HG03469 (cell line): ENCODE data around the gene UFD1.

Experiments
- ATAC-seq: cut with Tn5 transposase; IDR thresholded peaks from one replicate; pipeline ENCODE4 v1.9.1; 2021; ENCODE audit warnings: mild to moderate bottlenecking, moderate library complexity, moderate number of reproducible peaks; ENCODE audit not compliant: unreplicated experiment

The UFD1 gene

DNA sequence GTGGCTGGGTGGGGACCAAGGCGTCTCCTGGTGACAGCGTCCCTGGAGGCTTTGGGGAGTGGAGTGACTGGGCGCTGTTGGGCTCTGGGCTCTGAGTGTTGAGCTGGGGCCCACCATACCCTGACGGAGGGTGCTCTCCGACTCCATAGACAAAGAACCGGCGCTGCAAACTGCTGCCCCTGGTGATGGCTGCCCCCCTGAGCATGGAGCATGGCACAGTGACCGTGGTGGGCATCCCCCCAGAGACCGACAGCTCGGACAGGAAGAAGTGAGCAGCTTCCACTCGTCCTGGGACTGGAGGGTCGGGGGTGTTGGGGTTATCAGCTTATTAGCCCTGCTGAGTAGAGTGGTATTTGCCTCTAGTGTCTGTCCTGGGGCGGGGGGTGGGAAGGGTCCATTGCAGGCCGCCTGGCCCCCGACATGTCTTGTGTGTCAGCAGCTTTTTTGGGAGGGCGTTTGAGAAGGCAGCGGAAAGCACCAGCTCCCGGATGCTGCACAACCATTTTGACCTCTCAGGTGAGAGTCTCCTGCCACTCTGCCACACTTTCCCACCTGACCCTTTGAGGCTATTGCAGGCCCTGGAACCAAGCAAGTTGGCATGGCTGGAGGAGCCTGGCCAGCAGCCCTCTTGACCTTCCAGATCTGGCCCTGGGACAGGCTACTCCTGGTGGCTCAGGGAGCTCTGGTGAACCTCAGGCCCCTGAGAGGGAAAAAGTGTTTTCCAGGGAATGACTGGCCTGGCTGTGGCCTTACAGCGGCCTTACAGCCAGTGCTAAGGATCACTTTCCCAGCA is 37.6 kb upstream of the UFD1 start:
- ATAC-seq: no peak

DNA sequence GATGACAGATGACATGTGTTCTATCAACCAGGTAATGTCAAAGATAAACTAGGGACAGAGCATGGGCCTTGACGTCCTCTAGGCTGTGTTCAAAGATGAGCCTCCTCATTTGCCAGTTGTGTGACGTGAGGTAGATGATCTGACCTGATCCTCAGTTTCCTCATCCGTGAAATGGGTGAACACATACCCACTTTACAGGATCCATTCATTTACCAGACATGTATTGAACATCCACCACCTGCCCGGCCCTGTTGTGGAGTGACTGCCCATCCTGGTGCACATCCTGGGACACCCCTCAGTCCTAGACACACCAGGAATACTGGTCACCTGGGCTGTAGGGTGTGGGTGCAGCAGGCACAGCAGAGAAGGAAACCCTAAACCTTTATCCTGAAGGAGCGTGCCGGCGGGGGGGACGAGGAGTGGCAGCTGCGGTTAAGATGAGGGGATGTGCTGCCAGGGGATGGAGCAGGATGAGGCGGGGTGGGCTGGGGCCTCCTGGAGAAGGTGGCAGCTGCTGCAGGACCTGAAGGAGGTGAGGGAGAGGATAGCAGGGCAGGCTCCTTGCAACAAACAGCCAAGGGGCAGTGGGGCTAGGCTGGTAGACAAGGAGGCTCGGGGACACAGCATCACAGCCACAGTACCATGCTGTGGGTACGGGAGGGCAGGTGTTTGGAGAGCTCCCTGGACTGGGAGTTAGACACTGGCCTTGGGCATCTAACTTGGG is 36.8 kb upstream of the UFD1 start:
- ATAC-seq: no peak

DNA sequence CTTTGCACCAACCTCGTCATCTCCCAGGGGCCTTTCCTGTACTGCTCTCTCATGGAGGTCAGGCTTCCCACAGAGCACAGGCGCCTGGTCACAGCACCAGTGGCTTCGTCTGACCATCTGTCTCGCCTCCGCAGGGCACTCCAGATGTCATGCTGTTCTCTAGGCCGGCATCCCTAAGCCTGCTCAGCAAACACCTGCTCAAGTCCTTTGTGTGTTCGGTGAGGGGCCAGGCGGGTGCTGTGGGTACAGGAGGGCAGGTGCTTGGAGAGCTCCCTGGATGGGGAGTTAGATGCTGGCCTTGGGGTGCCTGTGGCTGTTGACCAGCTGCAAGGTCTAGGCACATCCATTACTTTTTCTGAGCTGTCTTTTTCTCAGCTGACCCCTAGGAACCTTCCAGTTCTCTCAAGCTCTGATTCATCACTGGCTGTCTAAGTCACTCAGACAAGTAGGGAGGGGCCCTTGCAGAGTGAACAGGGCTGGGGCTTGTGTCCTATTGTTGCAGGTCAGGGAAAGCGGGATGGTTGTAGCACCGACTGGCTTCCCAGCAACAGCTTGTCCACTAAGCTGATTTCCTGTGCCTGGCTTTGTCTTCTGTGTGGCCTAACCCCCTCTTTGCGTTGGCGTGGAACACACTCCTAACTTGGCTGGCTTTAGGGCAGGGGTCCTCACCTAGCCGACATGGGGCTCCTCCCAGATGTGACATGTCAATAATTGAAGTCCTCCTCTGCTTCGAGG is 36.0 kb upstream of the UFD1 start:
- no peak for ATAC-seq

DNA sequence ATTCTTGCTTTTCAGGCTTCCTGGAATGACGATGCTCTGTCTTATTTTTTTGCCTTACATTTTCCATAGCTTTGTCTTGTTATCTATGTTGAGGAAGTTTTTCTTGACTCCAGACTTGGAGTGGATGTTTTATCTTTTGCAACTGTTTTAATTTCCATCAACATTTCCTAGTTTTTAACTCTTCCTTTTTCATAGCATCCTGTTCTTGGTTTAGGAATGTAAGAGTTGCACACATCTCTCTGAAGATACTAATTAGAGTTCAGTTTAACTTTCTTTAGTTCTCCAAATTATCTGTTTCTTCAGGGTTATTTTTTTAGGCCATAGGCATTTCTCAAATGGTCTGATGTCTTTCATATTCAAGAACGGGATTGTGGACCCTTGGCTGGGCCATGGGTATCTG is 34.8 kb upstream of the UFD1 start:
- no peak for ATAC-seq

DNA sequence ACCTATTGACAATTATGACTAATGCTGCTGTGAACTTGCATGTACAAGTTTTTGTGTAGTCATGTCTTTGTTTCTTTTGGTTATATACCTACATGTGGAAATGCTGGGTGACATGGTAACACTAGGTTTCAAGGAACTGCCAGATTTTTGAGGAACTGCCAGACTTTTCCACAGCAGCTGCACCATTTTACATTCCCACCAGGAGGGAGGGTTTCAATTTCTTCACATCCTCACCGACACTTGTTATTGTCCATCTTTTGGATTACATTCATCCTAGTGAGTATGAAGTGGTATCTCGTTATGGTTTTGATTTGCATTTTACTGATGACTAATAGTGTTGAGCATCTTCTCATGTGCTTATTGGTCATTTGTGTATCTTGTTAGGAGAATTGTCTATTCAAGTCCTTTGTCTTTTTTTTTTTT is 31.9 kb upstream of the UFD1 start:
- ATAC-seq: no peak

DNA sequence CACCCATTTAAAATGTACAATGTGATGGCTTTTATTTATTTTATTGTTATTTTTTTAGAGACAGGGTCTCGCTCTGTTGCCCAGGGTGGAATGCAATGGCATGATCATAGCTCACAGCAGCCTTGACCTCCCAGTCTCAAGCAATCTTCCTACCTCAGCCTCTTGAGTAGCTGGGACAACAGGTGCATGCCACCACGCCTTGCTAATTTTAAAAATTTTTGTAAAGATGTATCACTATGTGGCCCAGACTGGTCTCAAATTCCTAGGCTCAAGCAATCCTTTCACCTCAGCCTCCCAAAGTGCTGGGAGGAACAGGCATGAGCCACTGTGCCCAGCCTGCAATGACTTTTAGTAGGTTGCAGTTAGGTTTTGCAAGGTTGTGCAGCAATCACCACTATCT is 30.9 kb upstream of the UFD1 start:
- ATAC-seq: no peak

DNA sequence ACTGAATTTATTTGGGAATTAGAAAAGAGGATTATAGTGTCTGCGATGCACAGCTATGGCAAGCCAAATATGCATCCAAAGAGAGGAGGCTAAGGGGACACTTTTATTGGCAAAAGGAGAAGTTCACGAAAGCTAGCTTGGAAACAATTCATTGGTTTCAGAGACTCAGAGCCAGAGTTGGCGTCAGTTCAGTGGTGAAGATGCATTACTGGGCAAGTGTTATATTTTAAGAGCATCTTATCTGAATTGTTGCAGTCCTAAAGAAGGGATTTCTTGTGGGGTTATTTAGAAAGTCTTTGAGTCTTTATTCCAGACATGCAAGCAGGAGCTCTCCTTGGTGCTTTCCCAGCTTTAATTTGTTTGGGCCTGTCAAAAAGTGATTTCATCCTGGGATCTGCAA is 30.2 kb upstream of the UFD1 start:
- no peak for ATAC-seq

DNA sequence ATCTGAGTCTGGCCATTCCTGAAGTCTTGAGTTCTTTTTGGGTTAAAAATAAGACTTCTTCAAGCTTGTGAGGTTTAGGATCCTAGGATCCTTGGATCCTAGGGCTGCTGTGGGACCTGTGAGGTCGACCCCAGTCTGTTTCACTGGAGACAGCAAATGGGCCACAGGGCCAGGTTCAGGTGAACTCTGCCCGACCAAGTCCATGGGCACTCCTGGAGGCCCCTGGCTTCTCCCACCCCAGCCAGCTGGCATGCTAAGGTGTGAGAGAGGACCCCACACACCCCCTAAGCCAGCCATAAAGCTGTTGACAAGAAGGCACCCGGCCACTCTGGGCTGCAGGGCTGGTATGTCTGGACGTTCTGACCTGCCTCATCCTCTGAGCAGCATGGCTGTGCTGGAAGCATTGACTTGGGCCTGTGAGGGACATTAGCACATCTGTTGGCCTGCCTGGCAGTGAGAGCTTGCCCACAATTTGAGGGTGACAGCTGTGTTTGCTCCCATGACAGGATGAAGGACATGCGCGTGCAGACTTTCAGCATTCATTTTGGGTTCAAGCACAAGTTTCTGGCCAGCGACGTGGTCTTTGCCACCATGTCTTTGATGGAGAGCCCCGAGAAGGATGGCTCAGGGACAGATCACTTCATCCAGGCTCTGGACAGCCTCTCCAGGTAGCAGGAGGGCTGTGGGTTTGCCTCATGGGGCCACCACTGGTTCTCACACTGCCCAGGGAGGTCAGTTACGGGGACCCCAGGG is 29.2 kb upstream of the UFD1 start:
- ATAC-seq: no peak

DNA sequence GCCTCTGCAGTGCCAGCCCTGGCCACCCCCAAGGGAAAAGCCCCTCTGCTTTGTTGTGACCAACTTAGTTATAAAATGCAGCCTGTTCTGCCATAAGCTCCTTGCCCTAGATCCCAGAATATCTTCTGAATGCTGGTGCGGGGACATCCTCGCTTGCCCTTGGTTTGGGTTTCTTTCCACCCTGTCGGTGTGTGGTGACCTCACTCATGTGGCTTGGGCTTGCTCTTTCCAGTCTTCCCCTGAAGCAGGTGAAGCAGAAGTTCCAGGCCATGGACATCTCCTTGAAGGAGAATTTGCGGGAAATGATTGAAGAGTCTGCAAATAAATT is 28.5 kb upstream of the UFD1 start:
- ATAC-seq: no peak

DNA sequence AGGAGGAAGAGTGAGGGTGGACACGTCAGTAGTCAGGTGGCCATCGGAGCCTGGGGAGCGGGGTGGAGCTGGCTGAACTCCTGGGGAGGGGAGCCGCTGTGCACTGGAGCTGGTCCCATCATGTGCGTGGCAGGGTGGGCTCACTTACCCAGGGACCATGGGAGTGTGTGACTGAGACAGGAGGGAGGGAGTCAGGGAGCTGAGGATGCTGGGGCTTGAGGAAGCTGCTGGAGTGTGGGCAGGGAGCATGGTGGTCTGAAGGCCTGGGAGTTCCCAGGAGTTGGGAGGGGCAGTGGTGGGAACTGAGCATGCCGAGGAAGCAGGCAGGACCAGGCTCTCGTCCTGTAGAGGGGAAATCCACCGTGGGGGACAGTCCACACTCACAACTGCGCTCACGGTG is 27.2 kb upstream of the UFD1 start:
- no peak for ATAC-seq

DNA sequence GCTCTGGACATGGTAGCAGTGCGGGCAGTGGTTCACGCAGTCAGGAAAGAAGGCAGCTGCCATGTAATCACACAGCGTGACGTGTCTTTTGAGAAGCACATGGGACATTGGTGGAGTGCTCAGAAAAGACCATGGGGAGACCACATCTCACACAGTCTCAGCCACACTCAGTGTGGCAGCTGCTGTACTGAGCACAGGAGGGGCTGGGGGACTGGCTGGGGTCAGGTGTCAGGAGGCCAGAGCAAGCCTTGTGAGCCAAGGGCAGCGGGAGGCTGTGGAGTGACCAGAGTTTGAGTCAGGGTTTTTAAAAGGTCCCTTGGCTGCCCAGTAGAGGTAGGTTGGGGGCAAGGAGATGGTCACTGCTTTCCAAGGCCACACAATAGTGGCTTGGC is 26.7 kb upstream of the UFD1 start:
- no peak for ATAC-seq

DNA sequence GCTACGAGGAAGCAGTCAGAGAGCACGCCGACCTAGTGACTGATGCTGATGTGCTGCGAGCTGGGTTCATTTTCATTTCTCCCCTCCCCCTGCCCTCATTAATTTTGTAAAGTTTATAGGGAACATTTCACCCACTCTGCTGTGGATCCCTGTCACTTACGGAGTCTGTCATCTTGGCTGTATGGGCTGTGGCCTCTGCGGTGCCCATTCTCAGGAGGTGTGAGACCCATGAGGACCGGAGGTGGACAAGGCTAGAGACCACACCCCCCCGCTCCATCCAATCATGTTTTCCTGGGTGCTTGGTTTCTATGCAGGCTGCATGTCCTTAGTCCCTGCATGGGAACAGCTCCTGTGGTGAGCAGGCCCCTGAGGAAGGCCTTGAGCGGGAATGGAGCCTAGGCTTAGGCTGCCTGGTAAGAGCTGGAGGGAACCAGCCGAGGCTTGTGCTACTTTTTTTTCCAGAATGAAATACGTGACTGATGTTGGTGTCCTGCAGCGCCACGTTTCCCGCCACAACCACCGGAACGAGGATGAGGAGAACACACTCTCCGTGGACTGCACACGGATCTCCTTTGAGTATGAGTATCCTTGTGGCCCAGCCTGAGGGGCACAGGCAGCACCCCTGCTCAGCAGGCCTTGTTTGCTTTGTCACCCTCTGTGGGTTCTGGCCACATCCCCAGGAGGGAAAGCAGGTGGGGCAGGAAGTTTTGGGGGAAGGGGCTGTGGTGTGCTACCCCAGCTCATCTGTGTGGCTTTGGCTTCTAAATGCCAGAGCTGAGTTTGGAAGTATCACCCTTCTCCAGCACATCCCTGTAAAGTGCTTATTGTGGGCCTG is 26.1 kb upstream of the UFD1 start:
- ATAC-seq: no peak

DNA sequence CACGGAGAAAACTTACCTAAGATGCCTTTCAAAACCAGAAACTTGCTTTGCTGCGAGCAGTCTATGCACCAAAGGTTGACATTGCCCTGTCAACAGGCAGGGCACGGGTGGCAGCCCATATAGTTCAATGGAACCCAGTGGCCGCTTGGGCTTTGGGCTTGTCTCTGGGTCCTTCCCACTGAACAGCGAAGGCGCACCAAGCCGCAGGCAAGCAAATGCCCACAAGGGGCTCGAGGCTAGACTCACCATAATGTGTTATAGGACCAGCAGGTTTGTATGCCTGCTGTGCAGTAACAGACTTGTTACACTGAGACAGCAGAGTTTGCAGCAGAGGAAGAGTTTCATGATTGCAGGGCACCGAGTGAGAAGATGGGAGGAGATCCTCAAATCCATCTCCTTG is 24.9 kb upstream of the UFD1 start:
- ATAC-seq: no peak

DNA sequence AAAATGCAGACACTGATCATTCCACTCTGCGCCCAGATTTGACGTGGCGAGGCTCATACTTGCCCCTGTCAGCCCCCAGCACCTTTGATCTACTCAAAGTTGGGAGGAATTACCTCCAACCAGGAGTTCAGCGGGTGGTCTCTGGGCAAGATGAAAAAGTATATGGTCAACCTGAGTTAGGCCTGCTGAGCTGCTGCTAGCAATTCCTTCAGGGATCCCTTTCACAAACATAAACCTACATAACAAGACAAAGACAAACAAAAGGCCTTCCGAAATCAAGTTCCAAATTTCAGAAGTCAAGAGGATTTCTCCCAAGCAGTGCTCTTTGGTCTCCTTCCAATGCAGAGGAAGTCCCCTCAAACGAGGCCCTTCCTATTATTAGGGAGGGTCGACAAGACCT is 24.4 kb upstream of the UFD1 start:
- no peak for ATAC-seq

DNA sequence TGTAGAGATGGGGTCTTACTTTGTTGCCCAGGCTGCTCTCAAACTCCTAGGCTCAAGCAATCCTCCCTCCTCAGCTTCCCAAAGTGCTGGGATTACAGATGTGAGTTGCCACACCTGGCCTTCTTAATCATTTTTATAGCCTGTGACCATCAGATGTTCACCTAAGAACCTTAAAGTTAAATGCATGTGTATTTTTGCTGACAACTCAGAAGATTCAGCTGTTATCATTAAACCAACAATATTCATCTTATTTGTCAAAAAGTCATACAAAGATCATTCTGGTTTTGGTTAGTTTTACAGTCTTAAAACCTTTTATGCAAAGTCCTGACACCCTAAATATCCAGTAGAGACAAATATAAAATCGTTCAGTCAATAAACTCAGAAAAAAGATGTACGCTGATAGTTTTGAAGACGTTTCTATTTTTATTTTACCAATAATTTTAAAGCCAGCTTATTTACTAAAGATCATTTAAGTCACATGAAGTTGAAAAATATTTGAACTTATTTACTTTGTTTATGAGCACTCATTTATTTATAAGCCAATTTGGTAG is 23.0 kb upstream of the UFD1 start:
- ATAC-seq: no peak

DNA sequence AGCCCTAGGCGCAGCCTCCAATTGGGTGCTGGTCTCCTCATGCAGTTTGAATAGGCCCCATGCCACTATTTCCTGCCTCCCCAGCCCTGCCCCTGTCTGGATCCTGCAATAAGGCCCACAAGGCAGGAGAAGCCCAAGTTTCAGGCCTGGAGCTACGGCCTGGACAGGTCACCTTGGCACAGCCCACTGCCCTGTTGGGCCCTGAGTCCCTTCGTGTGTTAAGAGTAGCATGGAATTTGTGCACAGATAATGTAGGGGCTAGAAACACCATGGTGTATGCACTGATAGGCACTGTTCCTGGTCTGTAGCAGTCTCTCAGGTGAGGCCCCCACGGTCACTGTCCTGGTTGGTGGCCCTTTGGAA is 20.9 kb upstream of the UFD1 start:
- ATAC-seq: no peak

DNA sequence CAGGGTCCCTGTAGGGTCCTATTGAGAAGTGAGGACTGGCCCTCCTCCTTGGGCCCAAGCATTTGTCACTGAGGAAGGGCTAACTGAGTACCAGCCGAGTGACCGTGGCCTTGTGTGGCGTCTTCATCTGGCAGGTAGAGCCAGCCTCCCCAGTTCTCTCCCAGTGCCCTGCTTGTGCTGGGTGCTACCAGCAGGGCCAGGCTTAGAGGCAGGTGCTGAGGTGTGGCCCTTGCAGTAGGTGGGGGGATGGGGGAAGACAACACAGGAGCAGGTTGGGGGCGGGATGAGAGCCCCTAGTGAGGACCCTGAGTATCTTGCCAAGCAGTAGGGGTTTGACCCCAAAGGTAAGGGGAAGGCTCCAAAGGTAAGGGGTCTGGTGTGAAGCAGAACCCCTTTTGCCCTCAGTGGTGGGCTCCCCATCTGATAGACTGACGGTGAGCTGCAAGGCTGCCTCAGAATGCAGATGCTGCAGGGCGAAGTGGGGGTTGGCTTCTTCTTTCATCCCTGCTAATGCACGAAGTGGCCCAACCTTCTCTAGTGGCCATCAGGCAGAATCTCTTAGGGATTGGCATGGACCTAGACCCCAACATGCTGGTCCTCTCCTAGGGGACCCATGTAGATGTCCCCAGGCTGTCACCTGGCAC is 20.4 kb upstream of the UFD1 start:
- no peak for ATAC-seq

DNA sequence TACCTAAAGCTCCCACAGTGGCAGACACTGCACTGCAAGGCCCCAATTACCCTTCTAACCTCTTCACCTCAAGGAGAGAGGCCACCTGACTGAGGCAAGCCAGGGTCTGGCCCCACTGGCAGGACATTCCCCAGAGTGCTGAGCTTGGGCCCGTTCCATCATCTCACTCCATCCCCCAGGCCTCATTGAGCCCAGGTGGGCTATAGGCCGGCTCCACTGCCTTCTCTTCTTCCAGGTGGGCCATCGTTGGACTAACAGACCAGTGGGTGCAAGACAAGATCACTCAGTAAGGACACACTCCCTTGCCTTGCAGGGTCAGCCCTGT is 19.8 kb upstream of the UFD1 start:
- ATAC-seq: no peak

DNA sequence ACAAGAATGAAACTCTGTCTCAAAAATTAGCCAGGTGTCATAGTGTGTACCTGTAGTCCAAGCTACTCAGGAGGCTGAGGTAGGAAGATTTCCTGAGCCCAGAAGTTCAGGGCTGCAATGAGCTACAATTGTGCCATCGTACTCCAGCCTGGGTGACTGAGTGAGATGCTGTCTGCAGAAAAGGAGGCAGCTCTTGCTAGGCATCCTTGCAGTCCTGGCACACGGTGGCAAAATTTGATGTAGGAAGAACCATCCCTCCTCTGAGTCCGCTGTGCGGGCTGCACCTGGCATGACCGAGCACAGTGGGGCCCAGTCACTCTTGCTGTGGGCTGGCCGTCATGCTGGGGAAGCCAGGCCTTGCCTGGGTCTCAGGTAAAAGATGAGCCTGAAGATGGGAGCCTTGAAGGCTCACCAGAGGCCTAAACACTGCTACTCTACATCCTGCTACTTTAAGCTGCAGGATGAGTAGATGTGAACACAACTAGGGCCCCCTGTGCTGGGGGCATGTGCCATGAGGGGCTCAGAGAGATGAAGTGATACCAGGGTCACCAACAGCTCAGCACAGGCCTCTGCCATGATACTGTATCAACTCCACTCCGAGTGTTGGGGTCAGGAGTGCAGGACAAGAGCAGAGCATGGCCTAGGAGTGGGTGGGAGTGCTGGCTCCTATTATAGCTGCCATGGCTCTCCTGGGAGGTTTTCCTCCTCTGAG is 19.3 kb upstream of the UFD1 start:
- no peak for ATAC-seq
